ENCODE data around the gene IPCEF1. TPM values are rescaled to one million over a fixed set of nuclear protein-coding genes. Genes with fewer than 3 reads are reported as not detected.
A peak's percentile ranks its signal among the peaks of the same experiment; 100 is the strongest.
"Not testable (repeated sequence)": the region's sequence is repeated elsewhere in the genome, so short reads cannot be mapped to it uniquely, and the experiment has no call there.

Gene IPCEF1
- total RNA-seq, 2 experiments from 2014 or later, result 23.6 to 24.3 TPM

DNA sequence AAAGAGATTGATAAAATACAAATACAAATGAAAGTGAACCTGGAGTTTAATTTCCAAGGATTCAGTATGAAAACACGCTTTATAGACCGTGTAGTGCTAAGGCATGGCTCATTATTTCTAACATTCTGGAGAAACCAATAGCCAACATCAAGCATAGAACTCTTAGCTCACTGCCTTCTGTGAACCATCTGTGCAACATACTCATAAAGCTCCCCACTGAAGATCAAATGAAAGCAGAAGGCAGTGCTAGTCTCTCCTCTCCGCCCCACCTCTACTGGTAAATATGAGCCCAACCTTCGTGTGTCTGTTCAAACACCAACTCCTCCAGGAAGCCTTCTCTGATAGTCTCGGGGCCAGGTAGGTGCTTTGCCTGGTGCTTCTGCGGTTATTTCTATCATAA, 153.6 kb downstream of the IPCEF1 start:
- CTCF ChIA-PET, result interaction anchor here (0.6 to 1.4 kb wide), 3 partner anchors 9 to 20 kb away, joined by 3 read pairs; no protein-coding TSS in a partner anchor
- H3K4me3 Mint-ChIP-seq, result no peak overlapping the region
- DNase-seq, result no peak
- peaks cover 72% of the 10 kb centered on the region for H3K36me3 Mint-ChIP-seq (ENCODE audit: low read depth)
- no peak for TF ChIP-seq CTCF (IDR thresholded peaks at IDR 0.05)
- no peaks in the 10 kb centered on the region for H3K27me3 Mint-ChIP-seq
- no peak for ATAC-seq
- H3K4me1 Mint-ChIP-seq (ENCODE audit: low read depth), result peaks cover 54% of the 10 kb centered on the region
- intact Hi-C loops (cut with micrococcal nuclease), result no loop called here
- H3K27ac Mint-ChIP-seq, result no peak overlapping the region
- POLR2A ChIA-PET, result no interaction called here
- peaks cover 1% of the 10 kb centered on the region for H3K9me3 Mint-ChIP-seq

DNA sequence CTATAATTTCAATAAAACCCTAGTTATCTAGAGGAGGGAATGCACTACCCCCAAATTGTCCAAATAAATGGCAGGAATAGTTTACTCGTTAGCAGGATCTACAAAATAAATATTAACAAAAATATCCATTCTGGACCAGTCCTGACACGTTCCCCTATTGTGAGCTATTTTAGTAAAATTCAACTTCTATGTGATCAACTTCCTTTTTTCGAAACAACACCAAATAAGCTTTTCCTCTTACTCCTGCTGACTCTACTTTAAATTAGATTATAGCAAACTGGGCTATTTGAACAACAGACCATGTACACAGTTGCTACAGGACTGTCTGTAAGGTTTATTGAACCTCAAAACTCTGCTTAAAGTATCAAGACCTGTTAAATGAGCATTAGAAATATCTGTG, 154.3 kb downstream of the IPCEF1 start:
- Mint-ChIP-seq H3K27me3 (no peaks in the 10 kb centered on the region), H3K27ac (no peak overlapping the region), H3K4me3 (no peak overlapping the region), H3K4me1 (ENCODE audit: low read depth) (peaks cover 60% of the 10 kb centered on the region), H3K36me3 (ENCODE audit: low read depth) (peaks cover 71% of the 10 kb centered on the region), H3K9me3 (peaks cover 1% of the 10 kb centered on the region)
- ATAC-seq (no peak), DNase-seq (no peak)
- intact Hi-C loops (cut with micrococcal nuclease), result no loop called here
- POLR2A ChIA-PET, result no interaction called here
- CTCF ChIA-PET, result interaction anchor here (0.9 kb wide), 1 partner anchor 20 kb away, joined by 3 read pairs; no protein-coding TSS in a partner anchor
- no peak for TF ChIP-seq CTCF (IDR thresholded peaks at IDR 0.05)

DNA sequence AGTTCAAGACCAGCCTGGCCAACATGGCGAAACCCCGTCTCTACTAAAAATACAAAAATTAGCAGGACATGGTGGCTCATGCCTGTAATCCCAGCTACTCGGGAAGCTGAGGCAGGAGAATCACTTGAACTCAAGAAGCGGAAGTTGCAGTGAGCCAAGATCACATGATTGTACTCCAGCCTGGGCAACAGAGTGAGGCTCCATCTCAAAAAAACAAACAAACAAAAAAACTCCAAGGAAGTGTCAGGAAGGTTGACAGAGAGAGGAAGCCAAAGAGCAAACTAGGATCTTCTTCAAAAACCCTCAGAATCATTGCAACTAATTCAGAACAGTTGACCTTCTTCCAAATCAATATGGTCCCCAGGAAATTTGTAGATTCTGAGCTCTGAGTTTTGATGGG, 154.9 kb downstream of the IPCEF1 start:
- intact Hi-C loops (cut with micrococcal nuclease); ATAC-seq; POLR2A ChIA-PET; H3K9me3 Mint-ChIP-seq; DNase-seq; H3K4me3 Mint-ChIP-seq; H3K27me3 Mint-ChIP-seq: not testable (repeated sequence)
- Mint-ChIP-seq H3K27ac (peak overlapping the region; percentile 34), H3K4me1 (ENCODE audit: low read depth) (peaks cover 64% of the 10 kb centered on the region), H3K36me3 (ENCODE audit: low read depth) (peaks cover 67% of the 10 kb centered on the region)
- CTCF ChIA-PET, result interaction anchor here (0.9 kb wide), 1 partner anchor 21 kb away, joined by 3 read pairs; no protein-coding TSS in a partner anchor

DNA sequence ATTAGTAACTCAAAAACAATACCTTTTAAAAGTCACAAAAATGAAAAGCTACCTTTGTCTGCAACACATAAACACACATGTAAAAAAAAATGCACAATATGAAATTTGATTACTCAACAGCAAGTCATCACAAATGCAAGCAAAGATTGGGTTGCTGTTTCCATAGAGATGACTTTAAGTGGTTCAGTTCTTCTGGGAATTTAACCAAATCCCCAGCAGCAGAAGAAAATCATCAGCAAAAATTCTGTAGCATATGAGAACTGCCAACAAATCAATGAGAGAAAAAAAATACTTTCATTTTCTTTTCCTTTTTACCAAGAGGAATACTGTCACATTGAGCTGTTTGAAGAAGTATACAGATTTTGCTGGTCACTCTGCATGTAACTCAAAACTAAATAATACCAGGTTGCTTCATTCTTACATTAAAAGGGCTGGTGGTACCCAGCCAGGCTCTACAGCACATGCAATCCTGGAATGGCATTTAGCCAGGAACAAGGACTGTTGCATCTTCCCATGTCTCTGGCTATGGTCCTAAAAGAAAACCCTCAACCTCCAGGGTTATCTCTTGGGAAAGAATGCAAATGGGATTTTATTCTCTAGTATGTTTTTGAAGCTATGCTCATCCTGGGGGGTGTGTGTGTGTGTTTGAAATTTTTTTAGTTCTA, 159.3 kb downstream of the IPCEF1 start:
- TF ChIP-seq CTCF (IDR thresholded peaks at IDR 0.05), result no peak
- ChIA-PET POLR2A (interaction anchor here (0.7 to 2.1 kb wide), 6 partner anchors 10 to 46 kb away, joined by 3 to 8 read pairs (median 3); no protein-coding TSS in a partner anchor), CTCF (interaction anchor here (0.7 to 2.4 kb wide), 7 partner anchors 15 to 80 kb away, joined by 3 to 8 read pairs (median 6); no protein-coding TSS in a partner anchor)
- intact Hi-C loops (cut with micrococcal nuclease), result no loop called here
- Mint-ChIP-seq H3K9me3 (peaks cover 13% of the 10 kb centered on the region), H3K36me3 (ENCODE audit: low read depth) (peaks cover 60% of the 10 kb centered on the region), H3K4me3 (peak overlapping the region; percentile 11), H3K4me1 (ENCODE audit: low read depth) (peaks cover 57% of the 10 kb centered on the region), H3K27ac (peak overlapping the region; percentile 25), H3K27me3 (no peaks in the 10 kb centered on the region)
- ATAC-seq (peak; percentile 49), DNase-seq (no peak)

GRCh38 chr6:154196333-154196885, 160.2 kb downstream of the IPCEF1 start:
- H3K9me3 Mint-ChIP-seq, result peaks cover 12% of the 10 kb centered on the region
- no peak for TF ChIP-seq CTCF (IDR thresholded peaks at IDR 0.05)
- no peaks in the 10 kb centered on the region for H3K27me3 Mint-ChIP-seq
- H3K27ac Mint-ChIP-seq, result no peak overlapping the region
- intact Hi-C loops (cut with micrococcal nuclease), result no loop called here
- no peak overlapping the region for H3K4me3 Mint-ChIP-seq
- ChIA-PET POLR2A (interaction anchor here (0.7 to 2.1 kb wide), 4 partner anchors 11 to 46 kb away, joined by 3 to 8 read pairs (median 3); no protein-coding TSS in a partner anchor), CTCF (interaction anchor here (1.3 to 2.4 kb wide), 5 partner anchors 15 to 81 kb away, joined by 3 to 8 read pairs (median 6); no protein-coding TSS in a partner anchor)
- H3K4me1 Mint-ChIP-seq (ENCODE audit: low read depth), result peaks cover 55% of the 10 kb centered on the region
- H3K36me3 Mint-ChIP-seq (ENCODE audit: low read depth), result peaks cover 58% of the 10 kb centered on the region
- no peak for DNase-seq
- ATAC-seq, result no peak

Measured in activated CD8-positive, alpha-beta T cell treated with anti-CD3 and anti-CD28 coated beads for 36 hours (primary cell).